GM23248 (cell line): ENCODE results near the gene PRR30.

Source experiments
- EZH2 ChIP-seq: fragments of 200-600 bp; sonication (generic); IDR thresholded peaks from 2 replicates; pipeline ENCODE4 v1.6.1; 2018; ENCODE audit warnings: antibody characterized with exemption, mild to moderate bottlenecking; ENCODE audit not compliant: insufficient read depth, poor library complexity, severe bottlenecking
- EZH2phosphoT487 ChIP-seq: fragments of 200-600 bp; sonication (generic); IDR thresholded peaks from 2 replicates; pipeline ENCODE4 v1.6.1; 2018; ENCODE audit warnings: antibody characterized with exemption, moderate library complexity, mild to moderate bottlenecking, low read depth; ENCODE audit not compliant: insufficient read depth

DNA sequence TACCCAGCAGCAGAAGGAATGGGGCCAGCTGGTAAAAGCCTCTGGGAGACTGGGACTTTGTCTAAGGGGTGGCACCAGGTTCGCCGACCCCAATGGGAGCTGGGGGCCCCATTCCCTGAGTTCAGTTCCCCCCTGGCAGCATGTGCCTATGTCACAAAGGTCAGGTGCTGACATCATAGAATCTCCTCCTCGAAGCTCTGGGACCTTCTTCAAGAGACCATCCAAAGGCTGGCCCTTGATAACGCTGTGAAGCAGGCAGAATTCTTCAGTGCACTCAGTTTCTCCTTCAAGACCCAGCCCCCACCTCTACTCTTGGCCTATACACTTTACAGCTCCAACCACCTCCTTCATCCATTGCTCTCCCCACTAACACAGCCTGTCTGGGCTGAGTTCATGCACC is at the start of gene PRR30:
- TF ChIP-seq EZH2 (no peak), EZH2phosphoT487 (no peak)
